Skeletal muscle satellite cell (primary cell): ENCODE data around the gene AXIN2. TPM values are rescaled to one million over a fixed set of nuclear protein-coding genes. Genes with fewer than 3 reads are reported as not detected.

ENCODE experiments used
- H3K27me3 ChIP-seq: 2 replicates; pipeline ENCODE4 v1.7.0; 2013; ENCODE audit warnings: low read length; ENCODE audit not compliant: control insufficient read depth, insufficient read depth
- H3K36me3 ChIP-seq: 2 replicates; pipeline ENCODE4 v1.7.0; 2013; ENCODE audit warnings: mild to moderate bottlenecking, control low read depth, low read length; ENCODE audit not compliant: insufficient read depth
- H3K4me1 ChIP-seq: 2 replicates; pipeline ENCODE4 v1.7.0; 2013; ENCODE audit warnings: low read length; ENCODE audit not compliant: control insufficient read depth, insufficient read depth
- H3K4me2 ChIP-seq: 2 replicates; pipeline ENCODE4 v1.7.0; 2013; ENCODE audit warnings: mild to moderate bottlenecking, low read length
- H3K4me3 ChIP-seq: 2 replicates; pipeline ENCODE4 v1.7.0; 2013; ENCODE audit warnings: low read length
- H3K9ac ChIP-seq: 2 replicates; pipeline ENCODE4 v1.7.0; 2013; ENCODE audit warnings: mild to moderate bottlenecking, low read depth, low read length, moderate library complexity
- H3K9me3 ChIP-seq: replicated peaks from 2 replicates; pipeline ENCODE4 v1.7.0; 2013; ENCODE audit warnings: mild to moderate bottlenecking, control low read depth, low read length
- total RNA-seq: library from RNA; depleted of rRNA; stranded (reverse); fragments of >200 nt; gene quantifications from 2 replicates; pipeline ENCODE4 v1.2.3, GENCODE V29; 2012; rRNA removed

AXIN2 gene
- total RNA-seq, result 0.51 and 1.5 TPM in 2 replicates

- Histone ChIP-seq H3K4me2 (peak within 1 kb of the TSS; percentile 98), H3K4me1 (peaks cover 9% of the 10 kb centered on the region), H3K27me3 (no peaks in the 10 kb centered on the region), H3K36me3 (no peaks in the 10 kb centered on the region), H3K9me3 (no peaks in the 10 kb centered on the region), H3K9ac (peak within 1 kb of the TSS; percentile 84), H3K4me3 (peak within 1 kb of the TSS; percentile 83)
Measured at GRCh38 chr17:65561452-65562205, at the start of gene AXIN2. Gene AXIN2, minus strand, starts transcription at chr17:65561648. Its CDS starts 3,028 bp downstream, at chr17:65558620.

- Histone ChIP-seq H3K4me3 (no peak overlapping the region), H3K4me2 (no peak overlapping the region), H3K36me3 (no peaks in the 10 kb centered on the region), H3K27me3 (no peaks in the 10 kb centered on the region), H3K9me3 (no peaks in the 10 kb centered on the region), H3K9ac (no peak overlapping the region), H3K4me1 (no peaks in the 10 kb centered on the region)
Measured at GRCh38 chr17:65609749-65610148, 48.3 kb upstream of the AXIN2 start.

- Histone ChIP-seq H3K36me3 (no peaks in the 10 kb centered on the region), H3K9me3 (no peaks in the 10 kb centered on the region), H3K4me3 (no peak overlapping the region), H3K4me1 (no peaks in the 10 kb centered on the region), H3K9ac (no peak overlapping the region), H3K4me2 (no peak overlapping the region), H3K27me3 (no peaks in the 10 kb centered on the region)
Measured at GRCh38 chr17:65609286-65609685, 47.8 kb upstream of the AXIN2 start.

GRCh38 chr17:65604070-65604469 is 42.6 kb upstream of the AXIN2 start:
- Histone ChIP-seq H3K27me3 (no peaks in the 10 kb centered on the region), H3K4me2 (no peak overlapping the region), H3K9me3 (no peaks in the 10 kb centered on the region)

GRCh38 chr17:65601881-65602280 is 40.4 kb upstream of the AXIN2 start:
- no peaks in the 10 kb centered on the region for H3K4me1 ChIP-seq

More at GRCh38 chr17:65604070-65604469, 42.6 kb upstream of the AXIN2 start:
- Histone ChIP-seq H3K4me3 (no peak overlapping the region), H3K36me3 (no peaks in the 10 kb centered on the region), H3K9ac (no peak overlapping the region), H3K4me1 (no peaks in the 10 kb centered on the region)

GRCh38 chr17:65601145-65601544 is 39.7 kb upstream of the AXIN2 start:
- H3K4me1 ChIP-seq, result no peaks in the 10 kb centered on the region

More at GRCh38 chr17:65601881-65602280, 40.4 kb upstream of the AXIN2 start:
- H3K9ac ChIP-seq, result no peak overlapping the region
- no peak overlapping the region for H3K4me2 ChIP-seq
- H3K36me3 ChIP-seq, result no peaks in the 10 kb centered on the region
- no peaks in the 10 kb centered on the region for H3K9me3 ChIP-seq
- no peaks in the 10 kb centered on the region for H3K27me3 ChIP-seq
- no peak overlapping the region for H3K4me3 ChIP-seq

GRCh38 chr17:65600518-65600917 is 39.1 kb upstream of the AXIN2 start:
- Histone ChIP-seq H3K9ac (no peak overlapping the region), H3K4me1 (no peaks in the 10 kb centered on the region), H3K9me3 (no peaks in the 10 kb centered on the region), H3K27me3 (no peaks in the 10 kb centered on the region), H3K36me3 (no peaks in the 10 kb centered on the region), H3K4me2 (no peak overlapping the region), H3K4me3 (no peak overlapping the region)

More at GRCh38 chr17:65601145-65601544, 39.7 kb upstream of the AXIN2 start:
- Histone ChIP-seq H3K36me3 (no peaks in the 10 kb centered on the region), H3K9ac (no peak overlapping the region), H3K27me3 (no peaks in the 10 kb centered on the region), H3K4me3 (no peak overlapping the region), H3K9me3 (no peaks in the 10 kb centered on the region), H3K4me2 (no peak overlapping the region)

GRCh38 chr17:65599650-65600049 is 38.2 kb upstream of the AXIN2 start:
- Histone ChIP-seq H3K4me2 (no peak overlapping the region), H3K27me3 (no peaks in the 10 kb centered on the region), H3K9ac (no peak overlapping the region)

GRCh38 chr17:65598746-65599145 is 37.3 kb upstream of the AXIN2 start:
- H3K27me3 ChIP-seq, result no peaks in the 10 kb centered on the region
- no peak overlapping the region for H3K4me3 ChIP-seq
- no peak overlapping the region for H3K4me2 ChIP-seq
- no peak overlapping the region for H3K9ac ChIP-seq
- H3K9me3 ChIP-seq, result no peaks in the 10 kb centered on the region
- H3K36me3 ChIP-seq, result no peaks in the 10 kb centered on the region
- no peaks in the 10 kb centered on the region for H3K4me1 ChIP-seq

More at GRCh38 chr17:65599650-65600049, 38.2 kb upstream of the AXIN2 start:
- no peaks in the 10 kb centered on the region for H3K36me3 ChIP-seq
- H3K9me3 ChIP-seq, result no peaks in the 10 kb centered on the region
- H3K4me3 ChIP-seq, result no peak overlapping the region
- no peaks in the 10 kb centered on the region for H3K4me1 ChIP-seq

GRCh38 chr17:65595071-65595656 is 33.7 kb upstream of the AXIN2 start:
- no peak overlapping the region for H3K4me3 ChIP-seq
- H3K4me2 ChIP-seq, result no peak overlapping the region
- H3K9ac ChIP-seq, result no peak overlapping the region
- H3K36me3 ChIP-seq, result no peaks in the 10 kb centered on the region
- no peaks in the 10 kb centered on the region for H3K9me3 ChIP-seq
- no peaks in the 10 kb centered on the region for H3K27me3 ChIP-seq
- H3K4me1 ChIP-seq, result no peaks in the 10 kb centered on the region

GRCh38 chr17:65593855-65594845 is 32.7 kb upstream of the AXIN2 start:
- H3K36me3 ChIP-seq, result no peaks in the 10 kb centered on the region
- H3K9ac ChIP-seq, result no peak overlapping the region
- no peaks in the 10 kb centered on the region for H3K4me1 ChIP-seq
- no peaks in the 10 kb centered on the region for H3K27me3 ChIP-seq
- H3K4me3 ChIP-seq, result no peak overlapping the region
- no peak overlapping the region for H3K4me2 ChIP-seq
- H3K9me3 ChIP-seq, result no peaks in the 10 kb centered on the region
